Stimulated activated CD4-positive, alpha-beta T cell treated with anti-CD3 and anti-CD28 coated beads, Interleukin-15, amount 100 ng/mL, for 48 hours (primary cell): ENCODE data around the gene PTRH2.
"Not testable (repeated sequence)": the region's sequence is repeated elsewhere in the genome, so short reads cannot be mapped to it uniquely, and the experiment has no call there.

Experiments
- DNase-seq, 2 donors: peaks; one replicate each; pipeline ENCODE4 v3.0.0-alpha.2; 2020; ENCODE audit warnings: low read depth in 2 of 2

Gene PTRH2

GRCh38 chr17:59707149-59707970, at the start of gene PTRH2, which contains the start of gene VMP1:
Gene PTRH2 (minus strand): TSS chr17:59707430. CDS start chr17:59697978, 9,452 bp downstream.
Gene VMP1 (plus strand): TSS chr17:59707654. CDS start chr17:59731447, 23,793 bp downstream.
- peak; percentile 93 to 95 for DNase-seq

- no peak for DNase-seq
Measured at GRCh38 chr17:59756236-59756818, 49.1 kb upstream of the PTRH2 start.

- not testable (repeated sequence) for DNase-seq
Measured at GRCh38 chr17:59755069-59755468, 47.8 kb upstream of the PTRH2 start.

- DNase-seq = no peak
Measured at GRCh38 chr17:59754552-59754951, 47.3 kb upstream of the PTRH2 start.

- DNase-seq = no peak
Measured at GRCh38 chr17:59753522-59754467, 46.6 kb upstream of the PTRH2 start.

- no peak for DNase-seq
Measured at GRCh38 chr17:59752922-59753321, 45.7 kb upstream of the PTRH2 start.

GRCh38 chr17:59752446-59752845, 45.2 kb upstream of the PTRH2 start:
- DNase-seq = no peak

- DNase-seq = no peak
Measured at GRCh38 chr17:59751955-59752413, 44.8 kb upstream of the PTRH2 start.

- no peak for DNase-seq
Measured at GRCh38 chr17:59748591-59748990, 41.4 kb upstream of the PTRH2 start.

GRCh38 chr17:59746849-59747445, 39.7 kb upstream of the PTRH2 start:
- DNase-seq = no peak

- no peak for DNase-seq
Measured at GRCh38 chr17:59745040-59745439, 37.8 kb upstream of the PTRH2 start.

- DNase-seq = no peak
Measured at GRCh38 chr17:59743842-59744241, 36.6 kb upstream of the PTRH2 start.

GRCh38 chr17:59737324-59737723, 30.1 kb upstream of the PTRH2 start:
- DNase-seq = no peak

GRCh38 chr17:59734226-59734625, 27.0 kb upstream of the PTRH2 start:
- no peak for DNase-seq

- DNase-seq = no peak
Measured at GRCh38 chr17:59733697-59734096, 26.5 kb upstream of the PTRH2 start.

- DNase-seq = no peak
Measured at GRCh38 chr17:59730268-59730834, 23.1 kb upstream of the PTRH2 start.

- no peak for DNase-seq
Measured at GRCh38 chr17:59727817-59728533, 20.7 kb upstream of the PTRH2 start.

- DNase-seq = no peak
Measured at GRCh38 chr17:59725691-59726090, 18.5 kb upstream of the PTRH2 start.

- no peak for DNase-seq
Measured at GRCh38 chr17:59723607-59724006, 16.4 kb upstream of the PTRH2 start.

- no peak for DNase-seq
Measured at GRCh38 chr17:59723041-59723440, 15.8 kb upstream of the PTRH2 start.

- DNase-seq = no peak
Measured at GRCh38 chr17:59722623-59723022, 15.4 kb upstream of the PTRH2 start.
